ENCODE results near the gene MAP7D3.

The MAP7D3 gene

DNA sequence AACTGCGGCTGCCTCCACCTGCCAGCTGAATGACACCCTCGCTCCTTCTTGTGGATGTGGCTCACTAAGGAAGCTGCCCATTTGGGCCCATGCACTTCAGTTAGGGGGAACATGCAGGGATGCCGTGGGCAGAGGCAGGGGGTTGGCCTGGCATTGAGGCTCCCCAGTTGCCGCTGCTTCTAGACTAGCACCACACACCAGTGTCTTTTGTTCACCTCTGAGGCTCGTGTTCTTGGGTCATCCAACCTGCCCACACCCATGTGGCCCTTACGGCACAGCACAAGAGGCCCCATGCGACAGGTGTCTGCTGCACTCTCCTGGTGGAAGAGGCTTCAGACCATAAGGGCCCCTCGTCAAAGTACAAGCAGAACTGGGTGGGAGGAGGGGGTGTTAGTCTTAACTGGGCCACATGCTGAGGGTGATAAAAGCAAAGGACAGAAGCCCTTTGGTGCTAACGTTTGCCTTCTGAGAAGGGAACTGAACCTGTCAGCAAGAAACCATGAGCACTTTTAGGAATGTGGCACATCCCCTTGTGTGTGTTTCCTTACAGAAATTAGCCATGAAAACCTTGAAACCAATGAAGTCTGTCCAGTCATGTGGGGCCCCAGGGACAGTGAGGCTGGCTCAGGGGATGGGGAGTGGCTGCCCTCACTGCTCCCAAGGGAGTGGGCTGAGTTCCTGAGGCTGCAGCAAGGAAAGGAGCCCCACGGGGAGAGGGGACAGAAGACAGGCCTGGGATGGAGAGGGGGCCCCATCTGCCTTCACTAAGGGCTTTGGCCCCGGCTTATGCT lies 39.2 kb downstream of the MAP7D3 start (continued):
- TF ChIP-seq, protein P1, sequence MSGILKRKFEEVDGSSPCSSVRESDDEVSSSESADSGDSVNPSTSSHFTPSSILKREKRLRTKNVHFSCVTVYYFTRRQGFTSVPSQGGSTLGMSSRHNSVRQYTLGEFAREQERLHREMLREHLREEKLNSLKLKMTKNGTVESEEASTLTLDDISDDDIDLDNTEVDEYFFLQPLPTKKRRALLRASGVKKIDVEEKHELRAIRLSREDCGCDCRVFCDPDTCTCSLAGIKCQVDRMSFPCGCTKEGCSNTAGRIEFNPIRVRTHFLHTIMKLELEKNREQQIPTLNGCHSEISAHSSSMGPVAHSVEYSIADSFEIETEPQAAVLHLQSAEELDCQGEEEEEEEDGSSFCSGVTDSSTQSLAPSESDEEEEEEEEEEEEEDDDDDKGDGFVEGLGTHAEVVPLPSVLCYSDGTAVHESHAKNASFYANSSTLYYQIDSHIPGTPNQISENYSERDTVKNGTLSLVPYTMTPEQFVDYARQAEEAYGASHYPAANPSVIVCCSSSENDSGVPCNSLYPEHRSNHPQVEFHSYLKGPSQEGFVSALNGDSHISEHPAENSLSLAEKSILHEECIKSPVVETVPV (CRISPR knock-in tag; IDR thresholded peaks at IDR 0.05), result no peak

DNA sequence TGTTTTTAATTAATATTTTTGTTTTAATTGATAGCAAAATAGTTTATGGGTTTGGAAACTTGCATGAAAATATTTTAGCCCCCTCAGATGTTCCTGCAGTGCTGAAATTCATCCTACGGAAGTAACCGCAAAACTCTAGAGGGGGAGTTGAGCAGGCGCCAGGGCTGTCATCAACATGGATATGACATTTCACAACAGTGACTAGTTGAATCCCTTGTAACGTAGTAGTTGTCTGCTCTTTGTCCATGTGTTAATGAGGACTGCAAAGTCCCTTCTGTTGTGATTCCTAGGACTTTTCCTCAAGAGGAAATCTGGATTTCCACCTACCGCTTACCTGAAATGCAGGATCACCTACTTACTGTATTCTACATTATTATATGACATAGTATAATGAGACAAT lies 40.4 kb downstream of the MAP7D3 start:
- TF ChIP-seq ARNTL (CRISPR knock-in tag; IDR thresholded peaks at IDR 0.05; ENCODE audit: borderline replicate concordance, low read depth) (no peak), RARB (CRISPR knock-in tag; IDR thresholded peaks at IDR 0.05) (no peak), ZFP30 (CRISPR knock-in tag; IDR thresholded peaks at IDR 0.05) (no peak), ZNF8 (CRISPR knock-in tag; IDR thresholded peaks at IDR 0.05) (no peak), OSR1 (CRISPR knock-in tag; IDR thresholded peaks at IDR 0.05) (no peak), ZNF70 (CRISPR knock-in tag; IDR thresholded peaks at IDR 0.05) (no peak), ZFP3 (CRISPR knock-in tag; IDR thresholded peaks at IDR 0.05) (no peak), ZNF565 (CRISPR knock-in tag; conservative IDR thresholded peaks at IDR 0.05; ENCODE audit: low read depth) (no peak), TOX (CRISPR knock-in tag; IDR thresholded peaks at IDR 0.05; ENCODE audit: borderline replicate concordance) (no peak), BACH2 (CRISPR knock-in tag; IDR thresholded peaks at IDR 0.05; ENCODE audit: borderline replicate concordance) (no peak), ISL1 (CRISPR knock-in tag; IDR thresholded peaks at IDR 0.05) (no peak), PPARA (CRISPR knock-in tag; IDR thresholded peaks at IDR 0.05; ENCODE audit: borderline replicate concordance) (no peak), ZC3H10 (CRISPR knock-in tag; IDR thresholded peaks at IDR 0.05) (no peak)
- TF ChIP-seq, protein P2, sequence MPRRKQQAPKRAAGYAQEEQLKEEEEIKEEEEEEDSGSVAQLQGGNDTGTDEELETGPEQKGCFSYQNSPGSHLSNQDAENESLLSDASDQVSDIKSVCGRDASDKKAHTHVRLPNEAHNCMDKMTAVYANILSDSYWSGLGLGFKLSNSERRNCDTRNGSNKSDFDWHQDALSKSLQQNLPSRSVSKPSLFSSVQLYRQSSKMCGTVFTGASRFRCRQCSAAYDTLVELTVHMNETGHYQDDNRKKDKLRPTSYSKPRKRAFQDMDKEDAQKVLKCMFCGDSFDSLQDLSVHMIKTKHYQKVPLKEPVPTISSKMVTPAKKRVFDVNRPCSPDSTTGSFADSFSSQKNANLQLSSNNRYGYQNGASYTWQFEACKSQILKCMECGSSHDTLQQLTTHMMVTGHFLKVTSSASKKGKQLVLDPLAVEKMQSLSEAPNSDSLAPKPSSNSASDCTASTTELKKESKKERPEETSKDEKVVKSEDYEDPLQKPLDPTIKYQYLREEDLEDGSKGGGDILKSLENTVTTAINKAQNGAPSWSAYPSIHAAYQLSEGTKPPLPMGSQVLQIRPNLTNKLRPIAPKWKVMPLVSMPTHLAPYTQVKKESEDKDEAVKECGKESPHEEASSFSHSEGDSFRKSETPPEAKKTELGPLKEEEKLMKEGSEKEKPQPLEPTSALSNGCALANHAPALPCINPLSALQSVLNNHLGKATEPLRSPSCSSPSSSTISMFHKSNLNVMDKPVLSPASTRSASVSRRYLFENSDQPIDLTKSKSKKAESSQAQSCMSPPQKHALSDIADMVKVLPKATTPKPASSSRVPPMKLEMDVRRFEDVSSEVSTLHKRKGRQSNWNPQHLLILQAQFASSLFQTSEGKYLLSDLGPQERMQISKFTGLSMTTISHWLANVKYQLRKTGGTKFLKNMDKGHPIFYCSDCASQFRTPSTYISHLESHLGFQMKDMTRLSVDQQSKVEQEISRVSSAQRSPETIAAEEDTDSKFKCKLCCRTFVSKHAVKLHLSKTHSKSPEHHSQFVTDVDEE (CRISPR knock-in tag; IDR thresholded peaks at IDR 0.05), result no peak
- TF ChIP-seq, protein P3, sequence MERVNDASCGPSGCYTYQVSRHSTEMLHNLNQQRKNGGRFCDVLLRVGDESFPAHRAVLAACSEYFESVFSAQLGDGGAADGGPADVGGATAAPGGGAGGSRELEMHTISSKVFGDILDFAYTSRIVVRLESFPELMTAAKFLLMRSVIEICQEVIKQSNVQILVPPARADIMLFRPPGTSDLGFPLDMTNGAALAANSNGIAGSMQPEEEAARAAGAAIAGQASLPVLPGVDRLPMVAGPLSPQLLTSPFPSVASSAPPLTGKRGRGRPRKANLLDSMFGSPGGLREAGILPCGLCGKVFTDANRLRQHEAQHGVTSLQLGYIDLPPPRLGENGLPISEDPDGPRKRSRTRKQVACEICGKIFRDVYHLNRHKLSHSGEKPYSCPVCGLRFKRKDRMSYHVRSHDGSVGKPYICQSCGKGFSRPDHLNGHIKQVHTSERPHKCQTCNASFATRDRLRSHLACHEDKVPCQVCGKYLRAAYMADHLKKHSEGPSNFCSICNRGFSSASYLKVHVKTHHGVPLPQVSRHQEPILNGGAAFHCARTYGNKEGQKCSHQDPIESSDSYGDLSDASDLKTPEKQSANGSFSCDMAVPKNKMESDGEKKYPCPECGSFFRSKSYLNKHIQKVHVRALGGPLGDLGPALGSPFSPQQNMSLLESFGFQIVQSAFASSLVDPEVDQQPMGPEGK (CRISPR knock-in tag; IDR thresholded peaks at IDR 0.05; ENCODE audit: borderline replicate concordance), result no peak
- TF ChIP-seq, protein P4, sequence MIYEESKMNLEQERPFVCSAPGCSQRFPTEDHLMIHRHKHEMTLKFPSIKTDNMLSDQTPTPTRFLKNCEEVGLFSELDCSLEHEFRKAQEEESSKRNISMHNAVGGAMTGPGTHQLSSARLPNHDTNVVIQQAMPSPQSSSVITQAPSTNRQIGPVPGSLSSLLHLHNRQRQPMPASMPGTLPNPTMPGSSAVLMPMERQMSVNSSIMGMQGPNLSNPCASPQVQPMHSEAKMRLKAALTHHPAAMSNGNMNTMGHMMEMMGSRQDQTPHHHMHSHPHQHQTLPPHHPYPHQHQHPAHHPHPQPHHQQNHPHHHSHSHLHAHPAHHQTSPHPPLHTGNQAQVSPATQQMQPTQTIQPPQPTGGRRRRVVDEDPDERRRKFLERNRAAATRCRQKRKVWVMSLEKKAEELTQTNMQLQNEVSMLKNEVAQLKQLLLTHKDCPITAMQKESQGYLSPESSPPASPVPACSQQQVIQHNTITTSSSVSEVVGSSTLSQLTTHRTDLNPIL (CRISPR knock-in tag; IDR thresholded peaks at IDR 0.05; ENCODE audit: low read depth), result no peak
- TF ChIP-seq, protein P1 (CRISPR knock-in tag; IDR thresholded peaks at IDR 0.05), result no peak

DNA sequence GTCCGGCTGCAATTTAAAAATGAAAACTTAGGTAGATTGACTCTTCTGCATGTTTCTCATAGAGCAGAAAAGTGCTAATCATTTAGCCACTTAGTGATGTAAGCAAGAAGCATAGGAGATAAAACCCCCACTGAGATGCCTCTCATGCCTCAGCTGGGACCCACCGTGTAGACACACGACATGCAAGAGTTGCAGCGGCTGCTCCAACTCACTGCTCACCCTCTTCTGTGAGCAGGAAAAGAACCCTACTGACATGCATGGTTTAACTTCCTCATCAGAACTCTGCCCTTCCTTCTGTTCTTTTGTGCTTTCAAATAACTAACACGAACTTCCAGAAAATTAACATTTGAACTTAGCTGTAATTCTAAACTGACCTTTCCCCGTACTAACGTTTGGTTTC lies 41.0 kb downstream of the MAP7D3 start:
- TF ChIP-seq, protein P5, sequence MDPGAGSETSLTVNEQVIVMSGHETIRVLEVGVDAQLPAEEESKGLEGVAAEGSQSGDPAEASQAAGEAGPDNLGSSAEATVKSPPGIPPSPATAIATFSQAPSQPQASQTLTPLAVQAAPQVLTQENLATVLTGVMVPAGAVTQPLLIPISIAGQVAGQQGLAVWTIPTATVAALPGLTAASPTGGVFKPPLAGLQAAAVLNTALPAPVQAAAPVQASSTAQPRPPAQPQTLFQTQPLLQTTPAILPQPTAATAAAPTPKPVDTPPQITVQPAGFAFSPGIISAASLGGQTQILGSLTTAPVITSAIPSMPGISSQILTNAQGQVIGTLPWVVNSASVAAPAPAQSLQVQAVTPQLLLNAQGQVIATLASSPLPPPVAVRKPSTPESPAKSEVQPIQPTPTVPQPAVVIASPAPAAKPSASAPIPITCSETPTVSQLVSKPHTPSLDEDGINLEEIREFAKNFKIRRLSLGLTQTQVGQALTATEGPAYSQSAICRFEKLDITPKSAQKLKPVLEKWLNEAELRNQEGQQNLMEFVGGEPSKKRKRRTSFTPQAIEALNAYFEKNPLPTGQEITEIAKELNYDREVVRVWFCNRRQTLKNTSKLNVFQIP (CRISPR knock-in tag; IDR thresholded peaks at IDR 0.05; ENCODE audit: borderline replicate concordance, low read depth), result no peak
- TF ChIP-seq GLIS3 (CRISPR knock-in tag; IDR thresholded peaks at IDR 0.05), result no peak
- no peak for ATAC-seq

More for the DNA sequence above, 40.4 kb downstream of the MAP7D3 start:
- ATAC-seq, result no peak

Measured in SK-N-SH treated with all-trans-retinoic acid at 6 μM for 48 hours (cell line).